MM.1S (cell line): Measurements from ENCODE around the gene PJA1.

ENCODE experiments used
- CTCF ChIP-seq: fragments of 300-600 bp; sonication (generic); IDR thresholded peaks from 2 replicates; pipeline ENCODE4 v1.5.1; 2016; ENCODE audit warnings: antibody characterized with exemption, low read length, mixed read lengths
- EZH2phosphoT487 ChIP-seq: fragments of 300-600 bp; sonication (generic); IDR thresholded peaks from 2 replicates; pipeline ENCODE4 v1.6.1; 2018; ENCODE audit warnings: antibody characterized with exemption, low read length

GRCh38 chrX:69173906-69174305, 8.7 kb upstream of the PJA1 start:
- TF ChIP-seq CTCF (no peak), EZH2phosphoT487 (no peak)
